Small intestine (tissue), 7 donors: ENCODE measurements around the gene WDR54. TPM values are rescaled to one million over a fixed set of nuclear protein-coding genes. Genes with fewer than 3 reads are reported as not detected.
"Not testable (repeated sequence)": the region's sequence is repeated elsewhere in the genome, so short reads cannot be mapped to it uniquely, and the experiment has no call there.

ENCODE experiments used
- DNase-seq, 2 donors: peaks; one replicate each; pipeline versions ENCODE4 v3.0.0 to v3.0.0-alpha.2; 2013
- FAIRE-seq: peaks from 2 replicates; lab custom pipeline; 2012; peaks lifted over from hg19 to GRCh38; lab: Jason Lieb, UNC
- H3K27ac ChIP-seq, 3 donors: one replicate each; pipeline ENCODE4 v1.5.1; 2013; ENCODE audit warnings: low read length in 2 of 3, mild to moderate bottlenecking in 2 of 3, control low read depth in 1 of 3, inconsistent platforms in 1 of 3, low read depth in 1 of 3, moderate library complexity in 1 of 3
- H3K27me3 ChIP-seq, 3 donors: one replicate each; pipeline ENCODE4 v1.6.1; 2013; ENCODE audit warnings: low read length in 3 of 3, inconsistent platforms in 1 of 3; ENCODE audit not compliant: control insufficient read depth in 3 of 3, insufficient read depth in 3 of 3
- H3K36me3 ChIP-seq, 3 donors: one replicate each; pipeline ENCODE4 v1.6.1; 2013; ENCODE audit warnings: low read length in 3 of 3, inconsistent platforms in 1 of 3, low read depth in 1 of 3, mild to moderate bottlenecking in 1 of 3, moderate library complexity in 1 of 3; ENCODE audit not compliant: control insufficient read depth in 3 of 3, insufficient read depth in 2 of 3
- H3K4me1 ChIP-seq, 3 donors: one replicate each; pipeline ENCODE4 v1.6.1; 2013; ENCODE audit warnings: low read length in 2 of 3, inconsistent platforms in 1 of 3, low read depth in 1 of 3, mild to moderate bottlenecking in 1 of 3, moderate library complexity in 1 of 3; ENCODE audit not compliant: control insufficient read depth in 3 of 3, insufficient read depth in 2 of 3
- H3K4me3 ChIP-seq, 3 donors: one replicate each; pipeline ENCODE4 v1.5.1; 2013; ENCODE audit warnings: low read length in 3 of 3, control low read depth in 1 of 3, inconsistent platforms in 1 of 3, low read depth in 1 of 3, mild to moderate bottlenecking in 1 of 3, moderate library complexity in 1 of 3
- H3K9me3 ChIP-seq, 2 donors: one replicate each; pipeline ENCODE4 v1.6.1; 2013; ENCODE audit warnings: low read depth in 1 of 2, low read length in 1 of 2; ENCODE audit not compliant: control insufficient read depth in 2 of 2, insufficient read depth in 1 of 2
- WGBS, 3 donors: extraction: QIAGEN DNeasy Blood & Tissue Kit; methylation state at CpG; one replicate each; pipeline ENCODE4 v1.1.7; 2013; 5-methylcytosine and 5-hydroxymethylcytosine counted together
- polyA plus RNA-seq, 4 donors: library from polyadenylated mRNA; stranded (reverse) in 3 of 4; unstranded in 1 of 4; fragments of 200-250 nt in 3 of 4; fragments of 120-200 nt in 1 of 4; gene quantifications; one replicate each; pipeline versions ENCODE4 v1.2.1 to v1.2.3, GENCODE V29; 2013
- donor health status: healthy with polysubstance abuse.
- donor health status: control.
- donor health status: control.
- donor health status: Bipolar disorder and iron deficiency.
- donor health status: healthy.

Gene WDR54
- polyA plus RNA-seq, 4 donors, result 1.6 to 11.2 (median 6.2) TPM

- Histone ChIP-seq H3K4me1 (peaks cover 3 to 44% (median 13%) of the 10 kb centered on the region in 3 donors), H3K9me3 (no peaks in the 10 kb centered on the region), H3K36me3 (peaks cover 0 to 29% (median 0%) of the 10 kb centered on the region in 3 donors), H3K27me3 (no peaks in the 10 kb centered on the region), H3K27ac (no peak overlapping the region), H3K4me3 (no peak overlapping the region)
- FAIRE-seq, result no peak
- WGBS, 3 donors, result 83 to 95% (median 91%) methylated on average over 1 of the region's 1 CpG
- no peak for DNase-seq
Observed at GRCh38 chr2:74438248-74438647, 16.7 kb downstream of the WDR54 start.

- FAIRE-seq (no peak), DNase-seq (no peak)
- peaks cover 0 to 29% (median 0%) of the 10 kb centered on the region in 3 donors for H3K36me3 ChIP-seq
- H3K9me3 ChIP-seq, result no peaks in the 10 kb centered on the region
- peak overlapping the region in 2 of 3 donors; percentile 82 to 99 for H3K27ac ChIP-seq
- peaks cover 3 to 50% (median 13%) of the 10 kb centered on the region in 3 donors for H3K4me1 ChIP-seq
- no peaks in the 10 kb centered on the region for H3K27me3 ChIP-seq
- peak overlapping the region in 2 of 3 donors; percentile 58 to 85 for H3K4me3 ChIP-seq
- 6 to 28% (median 19%) methylated on average over 3 of the region's 3 CpGs for WGBS, 3 donors
Observed at GRCh38 chr2:74439373-74439772, 17.8 kb downstream of the WDR54 start.

GRCh38 chr2:74439803-74440377 is 18.4 kb downstream of the WDR54 start:
- Histone ChIP-seq H3K4me1 (peaks cover 3 to 52% (median 13%) of the 10 kb centered on the region in 3 donors), H3K4me3 (peak overlapping the region in 2 of 3 donors; percentile 58 to 85), H3K27ac (peak overlapping the region; percentile 75 to 99 (median 82)), H3K27me3 (no peaks in the 10 kb centered on the region), H3K36me3 (peaks cover 0 to 29% (median 0%) of the 10 kb centered on the region in 3 donors), H3K9me3 (no peaks in the 10 kb centered on the region)
- peak; percentile 25 to 68 for DNase-seq
- 13 to 17% (median 15%) methylated on average over 14 of the region's 14 CpGs for WGBS, 3 donors
- FAIRE-seq, result no peak

- H3K4me1 ChIP-seq, result peaks cover 3 to 52% (median 13%) of the 10 kb centered on the region in 3 donors
- no peak for FAIRE-seq
- DNase-seq, result peak; percentile 88 to 96
- H3K9me3 ChIP-seq, result no peaks in the 10 kb centered on the region
- no peaks in the 10 kb centered on the region for H3K27me3 ChIP-seq
- H3K4me3 ChIP-seq, result peak overlapping the region; percentile 45 to 85 (median 58)
- 6 to 15% (median 14%) methylated on average over 40 to 45 of the region's 45 CpGs for WGBS, 3 donors
- peak overlapping the region; percentile 82 to 99 (median 99) for H3K27ac ChIP-seq
- H3K36me3 ChIP-seq, result peaks cover 0 to 28% (median 0%) of the 10 kb centered on the region in 3 donors
Observed at GRCh38 chr2:74440378-74441169, 19.0 kb downstream of the WDR54 start.

- peaks cover 3 to 52% (median 13%) of the 10 kb centered on the region in 3 donors for H3K4me1 ChIP-seq
- peak overlapping the region; percentile 82 to 99 (median 99) for H3K27ac ChIP-seq
- H3K9me3 ChIP-seq, result no peaks in the 10 kb centered on the region
- DNase-seq (no peak), FAIRE-seq (no peak)
- peaks cover 0 to 21% (median 0%) of the 10 kb centered on the region in 3 donors for H3K36me3 ChIP-seq
- H3K27me3 ChIP-seq, result no peaks in the 10 kb centered on the region
- H3K4me3 ChIP-seq, result peak overlapping the region; percentile 45 to 85 (median 58)
- WGBS, 3 donors, result 8 to 31% (median 16%) methylated on average over 27 to 33 of the region's 33 CpGs
Observed at GRCh38 chr2:74441170-74441689, 19.7 kb downstream of the WDR54 start.

GRCh38 chr2:74441690-74442482 is 20.4 kb downstream of the WDR54 start, which contains the start of gene RTKN:
TSS of gene RTKN (minus strand) at chr2:74441937. CDS start at chr2:74441816, 121 bp downstream.
- Histone ChIP-seq H3K27me3 (no peaks in the 10 kb centered on the region), H3K36me3 (peaks cover 0 to 15% (median 0%) of the 10 kb centered on the region in 3 donors), H3K9me3 (no peaks in the 10 kb centered on the region), H3K27ac (peak within 1 kb of the TSS; percentile 82 to 99 (median 99)), H3K4me1 (peaks cover 3 to 46% (median 13%) of the 10 kb centered on the region in 3 donors), H3K4me3 (peak within 1 kb of the TSS; percentile 45 to 85 (median 58))
- FAIRE-seq, result no peak
- 7 to 12% (median 7%) methylated on average over 32 to 75 of the region's 75 CpGs for WGBS, 3 donors
- peak; percentile 91 to 93 for DNase-seq

- Histone ChIP-seq H3K36me3 (peaks cover 0 to 14% (median 0%) of the 10 kb centered on the region in 3 donors), H3K4me3 (peak overlapping the region in 1 of 3 donors; percentile 85), H3K27ac (peak overlapping the region; percentile 82 to 99 (median 99)), H3K4me1 (peaks cover 3 to 42% (median 8%) of the 10 kb centered on the region in 3 donors)
- not testable (repeated sequence) for DNase-seq, H3K9me3 ChIP-seq, FAIRE-seq, H3K27me3 ChIP-seq
- 60 to 82% (median 66%) methylated on average over 16 of the region's 16 CpGs for WGBS, 3 donors
Observed at GRCh38 chr2:74442483-74443297, 21.2 kb downstream of the WDR54 start.
